ENCODE data around the gene TADA3.

GRCh38 chr3:9781551-9781950 lies 10.7 kb downstream of the TADA3 start:
- TF ChIP-seq, protein P1, sequence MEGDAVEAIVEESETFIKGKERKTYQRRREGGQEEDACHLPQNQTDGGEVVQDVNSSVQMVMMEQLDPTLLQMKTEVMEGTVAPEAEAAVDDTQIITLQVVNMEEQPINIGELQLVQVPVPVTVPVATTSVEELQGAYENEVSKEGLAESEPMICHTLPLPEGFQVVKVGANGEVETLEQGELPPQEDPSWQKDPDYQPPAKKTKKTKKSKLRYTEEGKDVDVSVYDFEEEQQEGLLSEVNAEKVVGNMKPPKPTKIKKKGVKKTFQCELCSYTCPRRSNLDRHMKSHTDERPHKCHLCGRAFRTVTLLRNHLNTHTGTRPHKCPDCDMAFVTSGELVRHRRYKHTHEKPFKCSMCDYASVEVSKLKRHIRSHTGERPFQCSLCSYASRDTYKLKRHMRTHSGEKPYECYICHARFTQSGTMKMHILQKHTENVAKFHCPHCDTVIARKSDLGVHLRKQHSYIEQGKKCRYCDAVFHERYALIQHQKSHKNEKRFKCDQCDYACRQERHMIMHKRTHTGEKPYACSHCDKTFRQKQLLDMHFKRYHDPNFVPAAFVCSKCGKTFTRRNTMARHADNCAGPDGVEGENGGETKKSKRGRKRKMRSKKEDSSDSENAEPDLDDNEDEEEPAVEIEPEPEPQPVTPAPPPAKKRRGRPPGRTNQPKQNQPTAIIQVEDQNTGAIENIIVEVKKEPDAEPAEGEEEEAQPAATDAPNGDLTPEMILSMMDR (IDR thresholded peaks at IDR 0.05) = no peak
- TF ChIP-seq POLR2A (IDR thresholded peaks at IDR 0.05) = no peak
- TF ChIP-seq EP300 (IDR thresholded peaks at IDR 0.05) = no peak
